A549 (cell line): ENCODE measurements around the gene CHCHD2. TPM values are rescaled to one million over a fixed set of nuclear protein-coding genes. Genes with fewer than 3 reads are reported as not detected.

Source experiments
- ATAC-seq, 2 experiments: fragments of 200-7000 bp in 1 of 2; fragments of >200 bp in 1 of 2; cut with Nextera tagmentation in 1 of 2; cut with Tn5 transposase in 1 of 2; 3 replicates each; pipeline versions ENCODE4 v1.8.0 to v1.9.1; 2018 to 2020; ENCODE audit warnings: mild to moderate bottlenecking in 1 of 2, moderate library complexity in 1 of 2
- CTCF ChIA-PET: fragments of 300-600 bp; sonication (Branson Sonifier 250); formaldehyde crosslinking; extraction: SDS; loops from one replicate; lab custom pipeline; 2021; ENCODE audit warnings: antibody characterized with exemption, inconsistent platforms; lab: Yijun Ruan, JAX
- POLR2A ChIA-PET: fragments of 350-600 bp; formaldehyde crosslinking; extraction: SDS; loops from one replicate; lab custom pipeline; 2021; ENCODE audit warnings: antibody characterized with exemption, inconsistent platforms; lab: Yijun Ruan, JAX
- DNase-seq, 2 experiments: peaks; one replicate each; pipeline versions ENCODE4 v3.0.0 to v3.0.0-alpha.2; 2011 to 2016; ENCODE audit warnings: low read depth in 1 of 2, low spot score in 1 of 2
- FAIRE-seq: peaks from 2 replicates; lab custom pipeline; 2011; peaks lifted over from hg19 to GRCh38; lab: Jason Lieb, UNC
- H3K27ac ChIP-seq, 2 experiments: fragments of >200 bp; sonication (Bioruptor Twin); formaldehyde crosslinking; 3 replicates each; pipeline ENCODE4 v1.5.1; 2016 to 2017
- H3K4me1 ChIP-seq: fragments of >200 bp; sonication (Bioruptor Twin); formaldehyde crosslinking; 3 replicates; pipeline ENCODE4 v1.6.1; 2016
- H3K4me2 ChIP-seq: fragments of >200 bp; sonication (Bioruptor Twin); formaldehyde crosslinking; 3 replicates; pipeline ENCODE4 v1.6.1; 2016
- H3K4me3 ChIP-seq: fragments of >200 bp; sonication (Bioruptor Twin); formaldehyde crosslinking; 3 replicates; pipeline ENCODE4 v1.5.1; 2016
- H3K9me3 ChIP-seq: fragments of >200 bp; sonication (Bioruptor Twin); formaldehyde crosslinking; 3 replicates; pipeline ENCODE4 v1.6.1; 2016
- ATOH8 ChIP-seq: fragments of 250-450 bp; sonication (Bioruptor Pico); IDR thresholded peaks from 2 replicates; pipeline ENCODE4 v1.5.0; 2020; ENCODE audit warnings: low read depth, mild to moderate bottlenecking, moderate library complexity
- BCL3 ChIP-seq: fragments of >200 bp; sonication (Bioruptor Twin); formaldehyde crosslinking; IDR thresholded peaks from 3 replicates; pipeline ENCODE4 v1.6.1; 2016
- CEBPB ChIP-seq, 2 experiments: fragments of >200 bp in 1 of 2; sonication (Bioruptor Twin) in 1 of 2; formaldehyde crosslinking in 1 of 2; IDR thresholded peaks; 2 replicates each; pipeline ENCODE4 v1.6.1; 2012 to 2016
- CHD2 ChIP-seq: fragments of 150-350 bp; IDR thresholded peaks from 2 replicates; pipeline ENCODE4 v1.6.1; 2014; ENCODE audit warnings: low read length; ENCODE audit not compliant: partially characterized antibody
- EHMT2 ChIP-seq: fragments of 200-600 bp; sonication (generic); IDR thresholded peaks from 2 replicates; pipeline ENCODE4 v1.6.1; 2016; ENCODE audit warnings: antibody characterized with exemption, low read depth, mild to moderate bottlenecking, moderate library complexity
- ELK1 ChIP-seq: fragments of 150-350 bp; IDR thresholded peaks from 2 replicates; pipeline ENCODE4 v1.6.1; 2014; ENCODE audit warnings: low read depth, mild to moderate bottlenecking, low read length
- ESRRA ChIP-seq: fragments of 150-350 bp; IDR thresholded peaks from 2 replicates; pipeline ENCODE4 v1.6.1; 2014; ENCODE audit warnings: mild to moderate bottlenecking, low read length, borderline replicate concordance
- FOSB ChIP-seq: fragments of 250-450 bp; sonication (Bioruptor Pico); IDR thresholded peaks from 2 replicates; pipeline ENCODE4 v1.5.0; 2020; ENCODE audit warnings: mild to moderate bottlenecking, moderate library complexity
- HES2 ChIP-seq: fragments of >200 bp; sonication (Bioruptor Twin); formaldehyde crosslinking; IDR thresholded peaks from 2 replicates; pipeline ENCODE4 v1.6.1; 2016
- JUN ChIP-seq, 2 experiments: fragments of >200 bp; sonication (Bioruptor Twin); formaldehyde crosslinking; IDR thresholded peaks; 2 replicates in 1 of 2; 3 replicates in 1 of 2; pipeline ENCODE4 v1.6.1; 2016 to 2017
- JUNB ChIP-seq: fragments of >200 bp; sonication (Bioruptor Twin); formaldehyde crosslinking; IDR thresholded peaks from 2 replicates; pipeline ENCODE4 v1.6.1; 2016
- KDM5A ChIP-seq: fragments of 200-600 bp; sonication (generic); IDR thresholded peaks from 2 replicates; pipeline ENCODE4 v1.6.1; 2016; ENCODE audit warnings: antibody characterized with exemption, mild to moderate bottlenecking
- MAX ChIP-seq: IDR thresholded peaks from 2 replicates; pipeline ENCODE4 v1.6.1; 2012
- MYC ChIP-seq: IDR thresholded peaks from 2 replicates; pipeline ENCODE4 v1.6.1; 2012; ENCODE audit warnings: mild to moderate bottlenecking, inconsistent platforms, low read length, improper control_type of control experiment, borderline replicate concordance
- NPAS2 ChIP-seq: fragments of 250-450 bp; sonication (Bioruptor Pico); IDR thresholded peaks from 2 replicates; pipeline ENCODE4 v1.8.0; 2022; ENCODE audit warnings: mild to moderate bottlenecking, moderate library complexity, borderline replicate concordance
- PBX3 ChIP-seq: IDR thresholded peaks from 2 replicates; pipeline ENCODE4 v1.6.1; 2012
- PHF8 ChIP-seq: fragments of 200-600 bp; sonication (generic); IDR thresholded peaks from 2 replicates; pipeline ENCODE4 v1.6.1; 2016; ENCODE audit warnings: low read depth, mild to moderate bottlenecking, antibody characterized with exemption, moderate library complexity, borderline replicate concordance
- POLR2A ChIP-seq: IDR thresholded peaks from 2 replicates; pipeline ENCODE4 v1.6.1; 2012; ENCODE audit warnings: mild to moderate bottlenecking, low read length
- POLR2AphosphoS2 ChIP-seq: conservative IDR thresholded peaks from 2 replicates; pipeline ENCODE4 v1.6.1; 2012; ENCODE audit warnings: low read length, improper control_type of control experiment, inconsistent platforms
- RCOR1 ChIP-seq: fragments of 150-350 bp; IDR thresholded peaks from 2 replicates; pipeline ENCODE4 v1.6.1; 2014; ENCODE audit warnings: antibody characterized with exemption, low read length, low read depth
- REST ChIP-seq: fragments of 200-600 bp; sonication (generic); IDR thresholded peaks from 2 replicates; pipeline ENCODE4 v1.6.1; 2016; ENCODE audit warnings: antibody characterized with exemption, mild to moderate bottlenecking, moderate library complexity
- SMC3 ChIP-seq: fragments of >200 bp; sonication (Bioruptor Twin); formaldehyde crosslinking; IDR thresholded peaks from 3 replicates; pipeline ENCODE4 v1.6.1; 2018; ENCODE audit warnings: inconsistent platforms
- TFCP2L1 ChIP-seq: fragments of 250-450 bp; sonication (Bioruptor Pico); IDR thresholded peaks from 2 replicates; pipeline ENCODE4 v1.5.0; 2021; ENCODE audit warnings: mild to moderate bottlenecking
- TP53 ChIP-seq: fragments of 250-450 bp; sonication (Bioruptor Pico); IDR thresholded peaks from 2 replicates; pipeline ENCODE4 v1.5.0; 2021; ENCODE audit warnings: mild to moderate bottlenecking, moderate library complexity
- USF2 ChIP-seq: fragments of 450-650 bp; IDR thresholded peaks from 2 replicates; pipeline ENCODE4 v1.6.1; 2014; ENCODE audit warnings: antibody characterized with exemption
- ZC3H11A ChIP-seq: fragments of 450-650 bp; IDR thresholded peaks from 2 replicates; pipeline ENCODE4 v1.6.1; 2014; ENCODE audit warnings: antibody characterized with exemption, mild to moderate bottlenecking
- ZFP36 ChIP-seq: fragments of 450-650 bp; IDR thresholded peaks from 2 replicates; pipeline ENCODE4 v1.6.1; 2014; ENCODE audit warnings: borderline replicate concordance; ENCODE audit not compliant: partially characterized antibody
- ZSCAN20 ChIP-seq: fragments of 250-450 bp; sonication (Bioruptor Pico); IDR thresholded peaks from 2 replicates; pipeline ENCODE4 v1.8.0; 2022; ENCODE audit warnings: mild to moderate bottlenecking, moderate library complexity
- WGBS: methylation state at CpG from one replicate; pipeline ENCODE4 v1.1.6; 2017; ENCODE audit errors: missing lambda C conversion rate; 5-methylcytosine and 5-hydroxymethylcytosine counted together
- polyA minus RNA-seq: library from RNA; depleted of rRNA, polyadenylated mRNA; stranded (reverse); fragments of >200 nt; gene quantifications from 2 replicates; pipeline ENCODE4 v1.2.3, GENCODE V29; 2011; rRNA and poly(A)+ RNA removed
- polyA plus RNA-seq, 4 experiments: library from polyadenylated mRNA; depleted of rRNA in 3 of 4; stranded (reverse); fragments of >200 nt; fragmentation: RNase III in 1 of 4; extraction: RNeasy Plus Mini Kit Qiagen cat#74134 plus additional on column Dnase treatment in 1 of 4; gene quantifications; 2 replicates in 3 of 4; 3 replicates in 1 of 4; pipeline ENCODE4 v1.2.3, GENCODE V29; 2011 to 2017

Gene CHCHD2
- polyA plus RNA-seq (2011; rRNA removed) (400 and 495 TPM in 2 replicates), polyA plus RNA-seq (2017; fragmentation: RNase III; extraction: RNeasy Plus Mini Kit Qiagen cat#74134 plus additional on column Dnase treatment) (606 to 623 TPM (median 615 TPM) in 3 replicates), polyA minus RNA-seq (92.8 and 94.7 TPM in 2 replicates)
- 573 and 679 TPM in 2 replicates for polyA plus RNA-seq (2012; cell fraction: cytosol; rRNA removed)
- polyA plus RNA-seq (2012; cell fraction: nucleus; rRNA removed), result 569 and 649 TPM in 2 replicates

GRCh38 chr7:56106108-56107073 is at the start of gene CHCHD2:
Gene CHCHD2, minus strand, starts transcription at chr7:56106476. Its CDS starts 63 bp downstream, at chr7:56106413.
- Histone ChIP-seq H3K4me1 (peaks cover 5% of the 10 kb centered on the region; the same call in 2 of the 3 replicates), H3K27ac (peak within 1 kb of the TSS; percentile 82 to 94), H3K4me3 (peak within 1 kb of the TSS; percentile 82), H3K9me3 (peaks cover 8% of the 10 kb centered on the region; the same call in 2 of the 3 replicates), H3K4me2 (peak within 1 kb of the TSS; percentile 82)
- POLR2A ChIA-PET, result interaction anchor here (0.6 to 1.5 kb wide), 5 partner anchors 13 to 741 kb away, joined by 3 to 10 read pairs (median 4); partner anchors contain the start of genes CCT6A, PHKG1 and PSPH
- DNase-seq (peak; percentile 98 to 99), FAIRE-seq (peak; percentile 36), ATAC-seq (peak; percentile 100)
- CTCF ChIA-PET, result interaction anchor here (1.0 kb wide), 1 partner anchor 13 kb away, joined by 3 read pairs; the partner anchor contains the start of gene PHKG1
- 8% methylated on average over 49 of the region's 57 CpGs for WGBS
- TF ChIP-seq PBX3 (peak; percentile 95), PHF8 (peak; percentile 90), ESRRA (no peak), ELK1 (no peak), TP53 (0 out of 2 replicates have a peak, but pooled peaks have one; percentile 60), SMC3 (no peak), TFCP2L1 (CRISPR knock-in tag) (no peak), RCOR1 (no peak), ATOH8 (CRISPR knock-in tag) (no peak), ZFP36 (no peak), BCL3 (peak; percentile 66; the same call in 2 of the 3 replicates), JUN (IDR thresholded peaks at IDR 0.05) (peak; percentile 36 to 70; a peak in 4 of 5 replicates), NPAS2 (no peak), REST (no peak), EHMT2 (0 out of 2 replicates have a peak, but pooled peaks have one; percentile 42), ZC3H11A (0 out of 2 replicates have a peak, but pooled peaks have one; percentile 3), MYC (no peak), CHD2 (no peak), HES2 (no peak), JUNB (no peak), CEBPB (IDR thresholded peaks at IDR 0.05) (no peak), ZSCAN20 (CRISPR knock-in tag) (no peak), POLR2A (peak; percentile 62), MAX (peak; percentile 85), FOSB (CRISPR knock-in tag) (no peak), USF2 (peak; percentile 78), KDM5A (no peak), POLR2AphosphoS2 (no peak)
